Activated T-helper 1 cell treated with Interleukin-2 at 50 U/mL for 16 hours (primary cell): ENCODE data around the gene TMTC4.
"Not testable (repeated sequence)": the region's sequence is repeated elsewhere in the genome, so short reads cannot be mapped to it uniquely, and the experiment has no call there.

ENCODE experiments used
- DNase-seq: peaks from one replicate; pipeline ENCODE4 v3.0.0-alpha.2; 2020; ENCODE audit warnings: low read depth

The TMTC4 gene, protein sequence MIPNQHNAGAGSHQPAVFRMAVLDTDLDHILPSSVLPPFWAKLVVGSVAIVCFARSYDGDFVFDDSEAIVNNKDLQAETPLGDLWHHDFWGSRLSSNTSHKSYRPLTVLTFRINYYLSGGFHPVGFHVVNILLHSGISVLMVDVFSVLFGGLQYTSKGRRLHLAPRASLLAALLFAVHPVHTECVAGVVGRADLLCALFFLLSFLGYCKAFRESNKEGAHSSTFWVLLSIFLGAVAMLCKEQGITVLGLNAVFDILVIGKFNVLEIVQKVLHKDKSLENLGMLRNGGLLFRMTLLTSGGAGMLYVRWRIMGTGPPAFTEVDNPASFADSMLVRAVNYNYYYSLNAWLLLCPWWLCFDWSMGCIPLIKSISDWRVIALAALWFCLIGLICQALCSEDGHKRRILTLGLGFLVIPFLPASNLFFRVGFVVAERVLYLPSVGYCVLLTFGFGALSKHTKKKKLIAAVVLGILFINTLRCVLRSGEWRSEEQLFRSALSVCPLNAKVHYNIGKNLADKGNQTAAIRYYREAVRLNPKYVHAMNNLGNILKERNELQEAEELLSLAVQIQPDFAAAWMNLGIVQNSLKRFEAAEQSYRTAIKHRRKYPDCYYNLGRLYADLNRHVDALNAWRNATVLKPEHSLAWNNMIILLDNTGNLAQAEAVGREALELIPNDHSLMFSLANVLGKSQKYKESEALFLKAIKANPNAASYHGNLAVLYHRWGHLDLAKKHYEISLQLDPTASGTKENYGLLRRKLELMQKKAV

DNA sequence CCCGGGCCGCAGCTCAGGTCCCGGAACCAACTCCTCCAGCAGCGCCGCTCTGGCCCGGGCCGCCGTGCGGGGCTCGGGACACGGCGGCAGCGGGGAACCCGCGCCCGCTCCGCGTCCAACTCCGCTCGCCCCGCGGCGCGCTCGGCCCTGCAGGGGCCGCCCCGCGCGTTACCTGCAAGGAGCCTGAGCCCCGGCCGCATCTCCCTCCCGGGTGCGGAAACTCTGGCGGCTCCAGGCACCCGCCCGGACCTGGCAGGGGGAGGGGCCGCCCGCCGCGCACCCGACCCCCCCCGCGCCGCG lies at the start of gene TMTC4:
Gene TMTC4, minus strand, starts transcription at position 224 of the 300 bp plus-strand sequence. CDS start 4,433 bp downstream, outside the sequence.
- no peak for DNase-seq

DNA sequence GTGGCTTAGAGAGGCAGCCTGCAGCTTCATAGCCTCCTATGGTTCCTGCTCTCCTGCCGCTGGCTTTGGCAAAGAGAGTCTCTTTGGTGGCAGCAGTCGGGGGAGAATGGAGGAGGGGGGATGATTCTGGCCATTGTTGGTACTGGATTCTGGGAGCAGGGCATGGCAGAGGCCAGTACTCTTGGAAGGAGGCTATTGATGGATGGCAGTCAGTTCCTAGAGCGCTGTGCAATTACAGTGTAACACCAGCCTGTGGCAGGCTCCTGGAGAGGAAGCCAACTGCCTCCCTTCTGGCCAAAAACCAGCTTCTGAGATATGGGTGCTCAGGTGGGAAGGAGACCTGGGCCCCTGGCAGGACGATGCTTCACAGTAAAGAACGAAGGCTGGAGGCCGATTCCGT lies 47.9 kb upstream of the TMTC4 start:
- no peak for DNase-seq

DNA sequence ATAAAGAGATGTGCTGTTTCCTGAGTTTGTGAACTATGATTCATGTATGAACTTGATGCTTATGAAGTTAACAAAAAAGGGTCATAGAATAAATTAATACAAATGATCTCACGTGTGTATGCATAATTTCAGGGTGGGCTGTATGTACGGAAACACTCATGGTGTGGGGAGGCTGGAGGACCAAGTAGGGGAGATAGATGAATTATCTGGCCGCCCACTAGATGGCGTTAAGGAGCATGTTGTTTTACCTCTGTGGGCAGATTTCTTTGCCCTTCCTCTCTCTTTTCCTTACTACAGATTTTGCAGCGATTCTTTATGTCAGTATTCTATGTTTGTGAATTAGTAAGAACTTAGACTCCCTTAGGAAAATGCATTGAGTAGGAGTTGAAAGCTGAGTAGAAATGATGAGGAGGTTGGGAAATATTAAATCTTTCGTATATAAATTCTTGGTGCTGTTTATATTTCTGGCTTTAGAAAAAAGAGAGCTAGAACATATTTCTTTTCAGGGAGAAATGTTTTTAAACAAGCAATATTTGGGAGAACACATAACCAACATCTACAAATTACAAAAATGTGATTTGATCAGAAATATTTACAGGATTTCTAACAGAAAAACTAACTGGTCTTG lies 47.4 kb upstream of the TMTC4 start:
- DNase-seq, result peak; percentile 11

- DNase-seq, result no peak
Measured at GRCh38 chr13:100715604-100716003, 41.0 kb upstream of the TMTC4 start.

- no peak for DNase-seq
Measured at GRCh38 chr13:100714478-100714877, 39.9 kb upstream of the TMTC4 start.

GRCh38 chr13:100710176-100710575 lies 35.6 kb upstream of the TMTC4 start:
- DNase-seq, result no peak

- DNase-seq, result no peak
Measured at GRCh38 chr13:100707818-100708740, 33.5 kb upstream of the TMTC4 start.

- DNase-seq, result not testable (repeated sequence)
Measured at GRCh38 chr13:100698331-100698730, 23.7 kb upstream of the TMTC4 start.

DNA sequence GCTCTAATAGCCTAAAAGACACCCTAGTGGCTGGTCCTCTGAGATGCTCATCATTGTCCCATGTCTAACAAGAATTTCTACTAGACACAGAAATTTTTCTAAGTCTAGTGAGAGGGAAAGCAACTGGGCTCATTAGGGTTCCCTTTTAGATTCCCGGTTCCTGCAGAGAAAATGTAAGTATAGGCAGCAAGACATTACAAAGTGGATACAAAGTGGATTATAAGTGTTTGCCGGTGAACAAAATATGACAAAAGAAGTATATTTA lies 20.8 kb upstream of the TMTC4 start:
- DNase-seq, result no peak

DNA sequence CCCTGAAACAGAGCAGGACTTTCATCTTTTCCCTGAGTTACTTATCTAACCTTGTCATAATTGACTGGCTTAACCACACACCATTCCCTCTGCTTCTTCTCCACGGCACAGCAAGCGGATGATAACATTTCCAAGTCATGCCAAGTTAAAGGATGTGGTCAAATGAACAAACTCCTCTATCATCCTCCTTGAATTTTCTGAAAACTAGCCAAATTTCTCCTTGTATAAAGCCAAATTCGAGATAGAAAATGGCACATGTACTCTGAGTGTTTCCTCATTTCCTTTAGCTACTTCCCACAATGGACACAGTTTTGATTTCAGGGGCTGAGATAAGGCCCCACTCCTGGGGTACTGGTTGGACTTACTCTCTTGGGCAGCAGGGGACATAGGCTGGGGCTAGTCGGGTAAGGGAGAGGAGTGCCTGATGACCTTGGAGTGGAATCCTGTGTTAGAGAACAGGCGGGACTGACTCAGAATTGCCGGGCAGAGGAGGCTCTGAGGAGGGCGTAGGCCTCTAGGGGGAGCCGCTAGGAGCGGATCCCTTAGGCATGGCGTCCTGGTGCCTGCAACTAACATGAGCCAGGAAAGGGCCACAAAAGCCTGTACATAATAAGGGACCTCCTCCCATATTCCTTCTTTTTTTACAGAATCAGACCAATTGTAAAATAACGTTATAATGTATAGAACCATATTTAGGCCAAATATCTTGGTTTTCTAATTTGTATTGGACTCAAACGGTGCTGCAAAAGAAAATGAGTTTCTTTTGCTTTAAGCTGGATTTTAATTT lies 20.3 kb upstream of the TMTC4 start:
- DNase-seq, result no peak

- DNase-seq, result no peak
Measured at GRCh38 chr13:100689191-100689590, 14.6 kb upstream of the TMTC4 start.

GRCh38 chr13:100680131-100680530 lies 5.5 kb upstream of the TMTC4 start:
- no peak for DNase-seq

- DNase-seq, result not testable (repeated sequence)
Measured at GRCh38 chr13:100677128-100677527, 2.5 kb upstream of the TMTC4 start.

- no peak for DNase-seq
Measured at GRCh38 chr13:100675661-100676129, 1.1 kb upstream of the TMTC4 start.

GRCh38 chr13:100674872-100675660 lies 471 bp upstream of the TMTC4 start:
- DNase-seq, result peak; percentile 100

DNA sequence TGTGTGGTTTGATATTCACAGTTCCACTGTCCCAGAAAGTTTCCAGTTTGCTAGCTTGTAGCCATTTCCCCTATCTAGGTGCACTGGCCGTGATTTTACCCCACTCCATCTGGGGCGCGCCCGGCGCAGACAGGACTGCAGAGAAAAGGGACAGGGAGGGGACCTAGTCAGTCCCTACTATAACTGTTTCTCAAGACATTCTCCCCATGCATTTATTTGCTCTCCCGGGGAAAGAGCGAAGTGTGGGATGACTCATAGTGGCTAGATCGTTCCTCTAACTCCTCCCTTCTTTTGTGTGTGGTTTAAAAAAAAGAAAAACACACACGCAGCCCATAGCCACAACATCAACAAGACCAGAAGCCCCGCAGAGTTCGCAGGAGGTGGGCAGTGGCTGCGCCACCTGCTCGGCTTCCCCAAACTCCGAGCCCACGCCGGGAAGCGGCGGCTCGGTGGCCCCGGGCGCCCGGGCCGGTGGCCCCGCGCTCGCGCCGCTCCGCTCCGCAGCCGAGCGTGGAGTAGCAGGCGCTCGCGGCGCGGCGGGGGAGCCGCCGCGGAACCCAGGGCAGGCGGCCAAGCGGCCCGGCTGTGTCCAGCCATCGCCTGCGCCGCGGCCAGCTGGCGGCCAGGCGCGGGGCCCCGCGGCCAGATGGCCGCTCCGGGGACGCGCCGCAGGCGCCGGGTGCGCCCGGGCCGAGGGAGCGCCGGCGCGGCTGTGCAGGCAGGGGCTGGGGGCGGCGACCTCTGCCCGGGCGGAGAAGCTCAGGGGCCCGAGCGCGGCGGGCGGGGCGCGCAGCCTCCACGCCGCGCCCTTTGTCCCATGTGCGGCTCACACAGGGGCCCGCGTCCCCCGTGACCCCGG lies 653 bp downstream of the TMTC4 start:
- peak; percentile 18 for DNase-seq

GRCh38 chr13:100673376-100673712 lies 1.3 kb downstream of the TMTC4 start:
- no peak for DNase-seq

DNA sequence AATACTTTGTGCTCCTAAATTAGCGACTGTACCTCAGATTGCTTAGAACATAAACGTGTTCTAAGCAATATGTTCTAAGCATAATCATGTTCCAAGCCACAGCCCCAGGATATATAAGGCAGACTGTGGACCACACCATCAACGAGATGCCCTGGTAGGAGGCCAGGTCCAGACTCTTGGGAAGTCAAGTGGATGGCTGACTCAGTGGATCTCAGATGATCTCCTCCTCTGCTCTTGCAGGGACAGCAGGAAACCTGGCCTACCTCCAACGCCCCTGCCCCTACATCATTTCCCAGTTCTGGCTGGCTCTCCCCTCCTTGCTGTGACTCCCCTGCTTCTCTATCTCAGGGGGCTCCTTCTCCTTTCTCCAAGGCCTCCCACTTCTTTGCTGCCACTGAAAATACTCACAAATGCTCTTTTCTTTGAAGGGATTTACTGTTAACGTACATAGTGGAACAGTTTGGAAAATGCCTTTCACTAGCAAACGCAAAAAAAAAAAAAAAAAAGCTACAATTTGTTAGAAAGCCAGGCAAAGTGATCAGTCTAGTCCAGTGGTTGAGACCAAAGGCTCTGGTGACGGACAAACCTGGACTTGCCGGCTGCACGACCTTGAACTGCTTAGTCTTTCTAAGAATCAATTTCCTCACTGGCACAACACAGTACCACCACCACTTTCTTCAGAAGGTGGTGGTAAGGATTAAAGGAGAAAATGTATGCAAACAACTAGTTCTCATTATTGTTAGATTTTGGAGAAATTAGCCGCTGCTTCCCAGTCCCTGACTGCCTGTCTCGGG lies 3.0 kb downstream of the TMTC4 start:
- DNase-seq, result no peak

DNA sequence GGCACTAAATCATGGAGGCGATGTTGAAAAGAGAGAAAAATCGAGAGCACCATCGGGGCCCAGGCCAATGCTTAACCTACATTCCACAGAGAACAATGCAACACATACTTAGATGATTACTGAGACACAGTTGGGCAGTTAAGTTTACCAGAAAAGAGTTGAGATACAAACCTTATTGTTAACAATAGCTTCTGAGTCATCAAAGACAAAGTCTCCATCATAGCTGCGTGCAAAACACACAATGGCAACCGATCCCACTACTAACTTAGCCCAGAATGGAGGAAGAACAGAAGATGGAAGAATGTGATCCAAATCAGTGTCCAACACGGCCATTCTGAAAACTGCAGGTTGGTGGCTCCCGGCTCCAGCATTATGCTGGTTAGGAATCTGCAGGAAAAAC lies 6.2 kb downstream of the TMTC4 start:
- no peak for DNase-seq
